Heart right ventricle (tissue), 16 donors: ENCODE data around the gene TPSB2. TPM values are rescaled to one million over a fixed set of nuclear protein-coding genes. Genes with fewer than 3 reads are reported as not detected.

Experiments used
- ATAC-seq, 8 donors: fragments of 200-7000 bp; cut with Tn5 transposase; one replicate each; pipeline ENCODE4 v1.9.1; 2020; ENCODE audit warnings: mild to moderate bottlenecking in 8 of 8, moderate library complexity in 8 of 8, moderate number of reproducible peaks in 1 of 8
- DNase-seq, 2 donors: peaks; one replicate each; pipeline ENCODE4 v3.0.0-alpha.2; 2020
- H3K27ac ChIP-seq, 10 donors: fragments of 200-600 bp; sonication (generic) in 2 of 10; one replicate each; pipeline versions ENCODE4 v1.5.0 to v1.8.0; 2020 to 2022; ENCODE audit warnings: mild to moderate bottlenecking in 3 of 10
- H3K27me3 ChIP-seq, 7 donors: fragments of 200-600 bp; one replicate each; pipeline ENCODE4 v1.8.0; 2021 to 2022; ENCODE audit warnings: mild to moderate bottlenecking in 2 of 7
- H3K36me3 ChIP-seq, 9 donors: fragments of 200-600 bp; sonication (generic) in 1 of 9; one replicate each; pipeline versions ENCODE4 v1.5.0 to v1.8.0; 2020 to 2022; ENCODE audit warnings: mild to moderate bottlenecking in 2 of 9
- H3K4me1 ChIP-seq, 9 donors: fragments of 200-600 bp; sonication (generic) in 1 of 9; one replicate each; pipeline versions ENCODE4 v1.5.0 to v1.8.0; 2020 to 2022; ENCODE audit warnings: mild to moderate bottlenecking in 4 of 9
- H3K4me3 ChIP-seq, 10 donors: fragments of 200-600 bp; sonication (generic) in 2 of 10; one replicate each; pipeline versions ENCODE4 v1.5.0 to v1.8.0; 2020 to 2022; ENCODE audit warnings: mild to moderate bottlenecking in 7 of 10, moderate library complexity in 2 of 10
- H3K9me3 ChIP-seq, 11 donors: fragments of 200-600 bp in 10 of 11; sonication (generic) in 2 of 11; one replicate each; pipeline versions ENCODE4 v1.5.0 to v1.8.0; 2013 to 2022; ENCODE audit warnings: mild to moderate bottlenecking in 2 of 11, control low read depth in 1 of 11, moderate library complexity in 1 of 11
- WGBS, 2 donors: extraction: QIAGEN DNeasy Blood & Tissue Kit; methylation state at CpG; one replicate each; pipeline ENCODE4 v1.1.7; 2013; ENCODE audit warnings: inconsistent platforms in 1 of 2; 5-methylcytosine and 5-hydroxymethylcytosine counted together
- intact Hi-C, 10 donors: fragments of 100-400 bp; cut with DNase I; formaldehyde crosslinking; loops; one replicate each; pipeline versions ENCODE4 v1.11.1 to v1.14.2; 2022
- polyA plus RNA-seq, 2 donors: library from polyadenylated mRNA; stranded (reverse); fragments of 200-250 nt; gene quantifications; one replicate each; pipeline ENCODE4 v1.2.3, GENCODE V29; 2013
- total RNA-seq, 10 donors: library from RNA; stranded (reverse); fragmentation: NEBNext Ultra II Directional in 3 of 10; extraction: Animal tissue kit (Norgen Biotek cat#: 25700) in 3 of 10; gene quantifications; one replicate each; pipeline versions ENCODE4 v1.2.1 to v1.2.4, GENCODE V29; 2021 to 2023
- TF ChIP-seq, protein P1 (sequence below), 9 donors: fragments of 200-600 bp; sonication (generic) in 2 of 9; IDR thresholded peaks; one replicate each; pipeline versions ENCODE4 v1.5.0 to v1.8.0; 2021 to 2022; ENCODE audit warnings: antibody characterized with exemption in 9 of 9, mild to moderate bottlenecking in 5 of 9, moderate library complexity in 1 of 9
- donor health status: Arrhythmogenic right ventricular cardiomyopathy.
- donor health status: ischemic (EF 13 %, LVEDD 7.1; RV severe dilation, severe dysfunction).
- donor health status: healthy with polysubstance abuse.
- donor health status: DM: no; HTN: yes; CAD: no.
- donor health status: DM: no; HTN: no; CAD: no.
- donor health status: ischemic (EF 25% LVEDD 6.9; RV normal size, moderate dysfunction).
- donor health status: ischemic (EF 25% LVEDD 5.7; RV mildly dilated, moderate dysfunction).
- donor health status: healthy.
- donor health status: DM: yes; HTN: yes; CAD: no.
- donor health status: Ischemic cardiomyopathy.
- donor health status: ischemic (EF 35%, LVEDD 5.7; RV mildly dilated, moderate dysfunction).
- donor health status: nonischemic (EF 11% LVEDD 7.7; RV severe dilation, severe dysfunction).
- donor health status: DM: yes; HTN: yes; CAD: no.
- donor health status: PGD.
- donor health status: ischemic (EF 29% LVEDD 5.4; RV normal size, mild dysfunction).
- donor health status: nonischemic (EF 23%, LVEDD 6.1; RV moderate dilation, normal function).

Gene TPSB2
- total and polyA plus RNA-seq, 12 donors: 0.33 to 6.4 (median 1.9) TPM

DNA sequence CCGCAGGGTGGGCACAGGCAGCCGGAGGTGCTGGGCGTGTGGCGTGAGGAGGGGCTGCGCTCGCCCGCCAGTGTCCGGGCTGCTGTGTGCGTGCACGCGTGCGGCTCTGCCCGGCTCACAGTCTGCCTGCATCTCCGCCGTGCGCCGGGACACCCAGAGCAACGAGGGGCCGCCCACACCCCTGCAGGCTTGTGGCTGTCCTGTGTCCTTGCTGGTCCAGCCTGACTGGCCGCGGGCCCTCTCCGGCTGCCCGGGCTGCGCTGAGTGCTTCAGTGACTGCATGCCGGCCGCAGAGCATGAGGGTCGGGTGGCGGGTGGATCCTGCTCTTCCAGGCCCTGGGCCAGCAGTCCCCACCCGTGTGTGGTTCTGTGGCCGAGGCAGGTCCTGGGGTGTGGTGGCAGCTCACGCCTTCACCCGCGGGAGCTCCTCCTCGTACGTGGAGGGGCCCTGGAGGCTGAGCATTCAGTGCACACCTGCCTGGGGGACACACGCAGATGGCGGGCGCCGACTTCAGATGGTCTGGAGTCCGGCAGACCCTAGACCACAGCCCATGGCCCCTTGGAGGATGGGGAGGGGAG, 17.3 kb downstream of the TPSB2 start:
- Histone ChIP-seq H3K27me3 (peaks cover 0 to 3% (median 0%) of the 10 kb centered on the region in 7 donors), H3K36me3 (no peaks in the 10 kb centered on the region), H3K4me3 (no peak overlapping the region), H3K4me1 (no peaks in the 10 kb centered on the region), H3K27ac (no peak overlapping the region), H3K9me3 (no peaks in the 10 kb centered on the region)
- DNase-seq: no peak
- ATAC-seq: no peak
- intact Hi-C loops: no loop called here
- TF ChIP-seq, protein P1, sequence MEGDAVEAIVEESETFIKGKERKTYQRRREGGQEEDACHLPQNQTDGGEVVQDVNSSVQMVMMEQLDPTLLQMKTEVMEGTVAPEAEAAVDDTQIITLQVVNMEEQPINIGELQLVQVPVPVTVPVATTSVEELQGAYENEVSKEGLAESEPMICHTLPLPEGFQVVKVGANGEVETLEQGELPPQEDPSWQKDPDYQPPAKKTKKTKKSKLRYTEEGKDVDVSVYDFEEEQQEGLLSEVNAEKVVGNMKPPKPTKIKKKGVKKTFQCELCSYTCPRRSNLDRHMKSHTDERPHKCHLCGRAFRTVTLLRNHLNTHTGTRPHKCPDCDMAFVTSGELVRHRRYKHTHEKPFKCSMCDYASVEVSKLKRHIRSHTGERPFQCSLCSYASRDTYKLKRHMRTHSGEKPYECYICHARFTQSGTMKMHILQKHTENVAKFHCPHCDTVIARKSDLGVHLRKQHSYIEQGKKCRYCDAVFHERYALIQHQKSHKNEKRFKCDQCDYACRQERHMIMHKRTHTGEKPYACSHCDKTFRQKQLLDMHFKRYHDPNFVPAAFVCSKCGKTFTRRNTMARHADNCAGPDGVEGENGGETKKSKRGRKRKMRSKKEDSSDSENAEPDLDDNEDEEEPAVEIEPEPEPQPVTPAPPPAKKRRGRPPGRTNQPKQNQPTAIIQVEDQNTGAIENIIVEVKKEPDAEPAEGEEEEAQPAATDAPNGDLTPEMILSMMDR (IDR thresholded peaks at IDR 0.05): no peak
- WGBS, 2 donors: 91 to 94% methylated on average over 36 to 40 of the region's 40 CpGs

DNA sequence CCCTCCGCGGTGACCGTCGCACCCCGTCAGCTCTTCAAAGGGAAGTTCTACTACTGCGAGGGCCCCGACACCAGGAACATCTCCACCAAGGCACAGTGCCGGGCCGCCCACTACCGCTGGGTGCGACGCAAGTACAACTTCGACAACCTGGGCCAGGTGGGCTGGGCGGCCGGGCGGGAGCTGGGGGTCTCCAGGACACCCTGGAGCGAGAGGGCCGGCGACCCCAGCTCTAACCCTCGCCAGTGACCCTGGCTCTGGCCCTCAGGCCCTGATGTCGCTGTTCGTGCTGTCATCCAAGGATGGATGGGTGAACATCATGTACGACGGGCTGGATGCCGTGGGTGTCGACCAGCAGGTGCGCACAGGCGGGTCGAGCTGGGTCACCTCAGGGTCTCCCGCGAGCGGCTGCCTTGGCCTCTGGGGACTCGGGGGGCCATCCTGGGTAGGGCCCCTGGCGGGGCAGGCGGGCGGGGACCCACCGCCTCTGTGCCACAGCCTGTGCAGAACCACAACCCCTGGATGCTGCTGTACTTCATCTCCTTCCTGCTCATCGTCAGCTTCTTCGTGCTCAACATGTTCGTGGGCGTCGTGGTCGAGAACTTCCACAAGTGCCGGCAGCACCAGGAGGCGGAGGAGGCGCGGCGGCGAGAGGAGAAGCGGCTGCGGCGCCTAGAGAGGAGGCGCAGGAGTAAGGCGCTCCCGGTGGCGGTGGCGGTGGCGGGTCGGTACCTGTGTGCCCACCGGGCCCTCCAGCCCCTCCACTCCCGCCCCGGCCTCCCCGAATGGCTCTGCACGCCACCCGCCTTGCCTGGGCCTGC, 18.3 kb downstream of the TPSB2 start:
- no peaks in the 10 kb centered on the region for H3K36me3 ChIP-seq
- H3K27ac ChIP-seq: no peak overlapping the region
- no peaks in the 10 kb centered on the region for H3K9me3 ChIP-seq
- WGBS, 2 donors: 93% methylated on average over 65 of the region's 65 CpGs
- peaks cover 0 to 6% (median 0%) of the 10 kb centered on the region in 7 donors for H3K27me3 ChIP-seq
- TF ChIP-seq, protein P1 (IDR thresholded peaks at IDR 0.05): no peak
- intact Hi-C loops: no loop called here
- ATAC-seq (no peak), DNase-seq (no peak)
- H3K4me3 ChIP-seq: no peak overlapping the region
- H3K4me1 ChIP-seq: no peaks in the 10 kb centered on the region

DNA sequence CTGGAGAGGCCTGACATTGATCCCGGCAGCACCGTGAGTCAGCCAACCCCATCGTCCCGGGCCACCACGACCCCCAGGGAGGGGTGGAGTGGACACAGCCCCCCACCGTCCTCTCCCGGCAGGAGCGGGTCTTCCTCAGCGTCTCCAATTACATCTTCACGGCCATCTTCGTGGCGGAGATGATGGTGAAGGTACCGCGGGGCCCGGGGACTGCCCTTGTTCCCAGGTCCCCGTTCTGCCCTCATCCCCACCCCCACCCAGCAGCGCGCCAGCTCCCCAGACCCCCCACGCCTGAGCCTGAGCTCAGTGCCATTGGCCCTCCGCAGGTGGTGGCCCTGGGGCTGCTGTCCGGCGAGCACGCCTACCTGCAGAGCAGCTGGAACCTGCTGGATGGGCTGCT, 19.5 kb downstream of the TPSB2 start:
- H3K27me3 ChIP-seq: peaks cover 0 to 6% (median 0%) of the 10 kb centered on the region in 7 donors
- DNase-seq: no peak
- WGBS, 2 donors: 87 to 92% methylated on average over 22 to 23 of the region's 23 CpGs
- H3K9me3 ChIP-seq: no peaks in the 10 kb centered on the region
- ATAC-seq: no peak
- no peaks in the 10 kb centered on the region for H3K36me3 ChIP-seq
- H3K27ac ChIP-seq: no peak overlapping the region
- H3K4me3 ChIP-seq: no peak overlapping the region
- H3K4me1 ChIP-seq: no peaks in the 10 kb centered on the region
- TF ChIP-seq, protein P1 (IDR thresholded peaks at IDR 0.05): no peak
- intact Hi-C loops: no loop called here

DNA sequence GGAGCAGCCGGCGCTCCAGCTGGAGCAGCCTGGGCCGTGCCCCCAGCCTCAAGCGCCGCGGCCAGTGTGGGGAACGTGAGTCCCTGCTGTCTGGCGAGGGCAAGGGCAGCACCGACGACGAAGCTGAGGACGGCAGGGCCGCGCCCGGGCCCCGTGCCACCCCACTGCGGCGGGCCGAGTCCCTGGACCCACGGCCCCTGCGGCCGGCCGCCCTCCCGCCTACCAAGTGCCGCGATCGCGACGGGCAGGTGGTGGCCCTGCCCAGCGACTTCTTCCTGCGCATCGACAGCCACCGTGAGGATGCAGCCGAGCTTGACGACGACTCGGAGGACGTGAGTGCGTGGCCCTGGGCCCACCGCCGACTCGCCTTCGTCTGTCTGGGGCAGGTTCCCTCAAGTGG, 20.9 kb downstream of the TPSB2 start:
- Histone ChIP-seq H3K36me3 (no peaks in the 10 kb centered on the region), H3K9me3 (no peaks in the 10 kb centered on the region), H3K27me3 (peaks cover 0 to 6% (median 0%) of the 10 kb centered on the region in 7 donors), H3K4me1 (no peaks in the 10 kb centered on the region), H3K4me3 (no peak overlapping the region), H3K27ac (no peak overlapping the region)
- ATAC-seq (no peak), DNase-seq (no peak)
- TF ChIP-seq, protein P1 (IDR thresholded peaks at IDR 0.05): no peak
- intact Hi-C loops: loop anchor here in 1 of 10 donors (10.0 kb wide), 1 partner anchor 404 kb away; the partner anchor contains the start of gene GNG13
- 93% methylated on average over 30 to 43 of the region's 43 CpGs for WGBS, 2 donors
